H7 (cell line): ENCODE data around the gene MCUR1. TPM values are rescaled to one million over a fixed set of nuclear protein-coding genes. Genes with fewer than 3 reads are reported as not detected.
A peak's percentile ranks its signal among the peaks of the same experiment; 100 is the strongest.
"Not testable (repeated sequence)": the region's sequence is repeated elsewhere in the genome, so short reads cannot be mapped to it uniquely, and the experiment has no call there.

Experiments used
- DNase-seq: peaks from one replicate; pipeline ENCODE4 v3.0.0; 2012
- H3K27me3 ChIP-seq: 2 replicates; pipeline ENCODE4 v1.6.0; 2011; ENCODE audit warnings: mild to moderate bottlenecking, low read length; ENCODE audit not compliant: control insufficient read depth, insufficient read depth
- H3K36me3 ChIP-seq: replicated peaks from 2 replicates; pipeline ENCODE4 v1.5.1; 2011; ENCODE audit warnings: low read length; ENCODE audit not compliant: control insufficient read depth, insufficient read depth
- H3K4me3 ChIP-seq: 2 replicates; pipeline ENCODE4 v1.5.1; 2011; ENCODE audit warnings: low read depth, mild to moderate bottlenecking, control low read depth, low read length, moderate library complexity; ENCODE audit not compliant: insufficient read depth
- total RNA-seq: library from RNA; depleted of rRNA; stranded (reverse); fragments of >200 nt; shearing (Covaris generic); gene quantifications from 2 replicates; pipeline ENCODE4 v1.2.3, GENCODE V29; 2014

MCUR1 gene
- total RNA-seq, 1 experiment from 2014 or later: 16.0 TPM

DNA sequence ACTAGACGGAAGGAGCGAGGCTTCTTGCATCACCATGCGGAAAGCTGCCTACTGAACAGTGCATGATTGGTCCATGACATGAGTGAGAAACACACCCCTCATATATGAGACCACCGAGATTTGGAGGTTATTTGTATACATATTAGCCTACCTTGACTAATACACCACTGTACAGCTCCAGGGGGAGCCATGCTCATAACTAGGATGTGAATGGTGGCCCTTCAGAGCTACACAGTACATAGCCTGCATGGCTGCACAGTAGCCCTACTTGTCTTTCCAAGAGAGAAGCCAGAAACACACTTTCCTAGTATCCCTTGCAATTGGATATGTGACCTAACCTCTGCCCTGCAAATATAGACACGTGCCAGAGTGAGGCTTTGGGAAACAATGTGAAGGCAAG lies 21.8 kb upstream of the MCUR1 start:
- Histone ChIP-seq H3K27me3 (no peaks in the 10 kb centered on the region), H3K4me3 (no peak overlapping the region), H3K36me3 (no peaks in the 10 kb centered on the region)
- DNase-seq: no peak

DNA sequence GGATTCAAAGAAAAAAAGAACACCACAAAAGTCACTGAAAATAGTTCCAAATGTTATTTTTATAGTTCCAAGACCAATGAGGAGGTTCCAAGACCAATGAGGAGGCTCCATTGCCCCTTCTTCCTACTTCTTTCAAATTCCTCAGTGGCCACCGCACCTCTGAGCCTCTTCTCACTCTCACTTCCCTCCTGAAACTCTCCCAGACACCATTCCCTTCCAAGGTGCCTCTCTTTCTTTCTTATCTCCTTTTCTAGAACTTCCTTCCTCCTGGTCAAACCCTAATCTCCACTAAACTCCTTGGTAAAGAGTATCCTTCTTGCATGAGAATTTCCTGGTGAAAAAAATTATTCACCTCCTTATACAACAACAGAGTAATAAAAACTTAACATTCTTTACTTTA lies 20.4 kb upstream of the MCUR1 start:
- Histone ChIP-seq H3K27me3 (no peaks in the 10 kb centered on the region), H3K4me3 (no peak overlapping the region), H3K36me3 (no peaks in the 10 kb centered on the region)
- DNase-seq: no peak

DNA sequence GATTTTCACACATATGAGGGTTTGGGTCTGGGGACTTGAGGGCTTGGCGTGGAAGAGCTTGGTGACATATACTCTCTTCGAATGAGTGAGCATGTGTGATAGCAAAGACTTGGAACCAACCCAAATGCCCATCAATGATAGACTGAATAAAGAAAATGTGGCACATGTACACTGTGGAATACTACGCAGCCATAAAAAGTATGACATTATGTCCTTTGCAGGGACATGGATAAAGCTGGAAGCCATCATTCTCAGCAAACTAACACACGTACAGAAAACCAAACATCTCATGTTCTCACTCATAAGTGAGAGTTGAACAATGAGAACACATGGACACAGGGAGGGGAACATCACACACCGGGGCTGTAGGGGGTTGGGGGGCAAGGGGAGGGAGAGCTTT lies 19.7 kb upstream of the MCUR1 start:
- not testable (repeated sequence) for DNase-seq, H3K4me3 ChIP-seq, H3K27me3 ChIP-seq, H3K36me3 ChIP-seq

DNA sequence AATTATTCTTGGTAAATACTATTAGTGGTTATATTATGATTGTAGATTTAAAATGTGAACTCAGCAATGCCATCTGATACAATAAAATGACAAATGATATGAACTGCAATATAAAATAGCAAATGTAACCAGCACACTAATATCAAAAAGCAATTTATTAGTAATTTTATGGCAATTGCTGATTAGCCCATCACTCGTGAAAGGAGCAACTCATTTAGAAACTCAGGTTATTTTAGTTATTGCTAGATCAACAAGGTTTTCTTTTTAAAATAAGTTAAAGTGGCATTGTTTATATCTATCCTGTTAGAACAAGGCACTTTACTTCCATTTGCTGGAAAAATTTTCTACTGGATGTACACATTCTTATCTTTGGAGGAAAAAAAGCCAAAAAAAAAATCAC lies 18.4 kb upstream of the MCUR1 start:
- DNase-seq: no peak
- H3K4me3 ChIP-seq: no peak overlapping the region
- H3K27me3 ChIP-seq: no peaks in the 10 kb centered on the region
- H3K36me3 ChIP-seq: no peaks in the 10 kb centered on the region

DNA sequence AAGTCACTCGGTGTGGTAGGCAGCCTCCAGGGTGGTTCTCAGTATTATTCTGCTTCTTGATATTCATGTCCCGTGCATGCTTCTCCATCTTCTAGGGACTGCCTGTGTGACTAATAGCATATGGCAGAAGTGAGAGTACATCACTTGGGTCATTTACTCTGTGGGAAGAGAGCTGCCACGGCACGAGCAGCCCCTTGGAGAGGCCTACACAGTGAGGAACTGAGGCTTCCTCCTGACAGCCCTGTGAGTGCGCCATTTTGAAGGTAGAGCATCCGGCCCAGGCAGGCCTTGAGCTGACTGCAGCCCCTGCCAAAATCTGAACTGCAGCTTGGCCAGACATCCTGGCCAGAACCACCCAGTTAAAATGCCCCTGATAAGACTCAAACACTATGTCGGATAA lies 17.3 kb upstream of the MCUR1 start:
- no peak for DNase-seq
- Histone ChIP-seq H3K4me3 (no peak overlapping the region), H3K36me3 (no peaks in the 10 kb centered on the region), H3K27me3 (no peaks in the 10 kb centered on the region)

DNA sequence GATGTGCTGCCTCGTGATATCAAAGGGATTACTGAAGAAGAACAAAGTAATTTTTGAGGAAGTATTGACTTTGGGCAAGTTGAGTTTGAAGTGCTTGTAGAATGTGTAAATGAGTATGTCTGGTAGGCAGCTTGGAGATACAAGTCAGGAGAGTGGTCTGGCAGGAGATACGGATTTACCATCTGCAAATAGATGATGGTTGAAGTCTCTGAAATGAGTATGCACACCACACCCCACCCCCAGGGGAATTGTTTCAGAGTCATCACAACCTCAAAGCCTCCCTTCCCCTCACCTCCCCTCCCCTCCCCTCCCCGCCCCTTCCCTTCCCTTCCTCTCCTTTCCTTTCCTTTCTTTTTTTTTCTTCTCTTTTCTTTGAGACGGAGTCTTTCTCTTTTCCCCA lies 16.4 kb upstream of the MCUR1 start:
- H3K27me3 ChIP-seq: no peaks in the 10 kb centered on the region
- DNase-seq: no peak
- no peak overlapping the region for H3K4me3 ChIP-seq
- no peaks in the 10 kb centered on the region for H3K36me3 ChIP-seq

DNA sequence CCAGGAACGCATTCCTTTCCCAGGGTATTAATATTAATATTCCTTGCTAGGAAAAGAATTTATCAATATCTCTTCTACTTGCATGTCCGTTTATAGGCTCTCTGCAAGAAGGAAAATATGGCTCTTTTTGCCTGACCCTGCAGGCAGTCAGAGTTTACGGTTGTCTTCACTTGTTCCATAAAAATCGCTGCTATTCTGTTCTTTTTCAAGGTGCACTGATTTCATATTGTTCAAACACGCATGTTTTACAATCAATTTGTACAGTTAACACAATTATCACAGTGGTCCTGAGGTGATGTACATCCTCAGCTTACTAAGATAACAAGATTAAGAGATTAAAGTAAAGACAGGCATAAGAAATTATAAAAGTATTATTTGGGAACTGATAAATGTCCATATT lies 15.1 kb upstream of the MCUR1 start:
- H3K4me3 ChIP-seq, H3K36me3 ChIP-seq, H3K27me3 ChIP-seq, DNase-seq: not testable (repeated sequence)

DNA sequence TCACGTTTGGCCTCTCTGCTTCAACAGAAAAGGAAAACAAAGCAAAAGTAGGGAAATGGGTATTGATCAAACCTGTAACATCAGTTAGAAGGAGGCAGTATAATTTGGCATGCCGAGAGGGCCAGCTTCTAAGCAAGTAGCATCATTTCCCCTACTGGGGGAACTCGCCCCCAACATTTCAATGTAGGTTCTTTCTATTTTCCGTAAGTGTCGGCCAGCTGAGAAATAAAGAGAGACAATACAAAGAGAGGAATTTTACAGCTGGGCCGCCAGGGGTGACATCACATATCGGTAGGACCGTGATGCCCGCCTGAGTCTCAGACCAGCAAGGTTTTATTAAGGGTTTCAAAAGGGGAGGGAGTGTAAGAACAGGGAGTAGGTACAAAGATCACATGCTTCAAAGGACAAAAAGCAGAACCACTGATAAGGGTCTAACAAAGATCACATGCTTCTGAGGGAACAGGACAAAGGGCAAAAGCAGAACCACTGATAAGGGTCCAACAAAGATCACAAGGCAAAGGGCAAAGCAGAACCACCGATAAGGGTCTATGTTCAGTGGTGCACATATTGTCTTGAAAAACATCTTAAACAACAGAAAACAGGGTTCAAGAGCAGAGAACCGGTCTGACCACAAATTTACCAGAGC lies 14.4 kb upstream of the MCUR1 start:
- not testable (repeated sequence) for DNase-seq, H3K36me3 ChIP-seq, H3K27me3 ChIP-seq, H3K4me3 ChIP-seq

DNA sequence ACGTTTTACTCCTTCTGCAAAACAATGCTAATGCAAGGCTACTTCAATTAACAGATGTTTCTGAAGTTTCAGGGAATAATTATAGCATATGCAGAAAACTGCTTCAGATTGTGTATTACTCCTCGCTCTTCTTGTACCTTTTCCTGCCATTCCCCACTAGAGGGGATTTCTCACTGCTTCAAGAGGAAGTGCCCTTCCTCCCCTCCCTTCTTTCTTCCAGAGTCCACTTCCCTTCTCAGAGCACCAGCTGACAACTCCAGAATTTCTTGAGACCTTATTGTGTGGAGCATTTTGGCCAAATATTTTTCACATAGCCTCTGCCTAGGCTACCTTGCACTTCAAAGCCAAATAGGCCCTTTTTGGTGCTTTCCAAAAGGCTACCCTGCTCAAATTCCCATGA lies 12.7 kb upstream of the MCUR1 start:
- Histone ChIP-seq H3K36me3 (no peaks in the 10 kb centered on the region), H3K4me3 (no peak overlapping the region), H3K27me3 (no peaks in the 10 kb centered on the region)
- no peak for DNase-seq

DNA sequence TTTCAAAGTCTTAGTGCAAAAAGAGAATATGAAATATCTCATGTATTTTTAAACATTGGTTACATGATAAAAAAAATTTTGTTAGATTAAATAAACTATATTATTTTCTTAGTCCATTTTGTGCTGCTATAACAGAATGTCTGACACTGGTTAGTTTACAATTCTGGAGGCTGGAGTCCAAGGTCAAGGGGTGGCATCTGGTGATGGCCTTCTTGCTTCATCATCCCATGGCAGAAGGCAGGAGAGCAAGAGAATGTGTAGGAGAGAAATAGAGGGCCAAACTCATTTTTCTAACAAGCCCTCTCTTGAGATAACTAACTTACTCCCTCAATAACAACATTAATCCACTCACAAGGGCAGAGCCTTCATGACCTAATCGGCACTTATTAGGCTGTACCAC lies 11.5 kb upstream of the MCUR1 start:
- Histone ChIP-seq H3K36me3 (no peaks in the 10 kb centered on the region), H3K4me3 (no peak overlapping the region), H3K27me3 (no peaks in the 10 kb centered on the region)
- DNase-seq: no peak

DNA sequence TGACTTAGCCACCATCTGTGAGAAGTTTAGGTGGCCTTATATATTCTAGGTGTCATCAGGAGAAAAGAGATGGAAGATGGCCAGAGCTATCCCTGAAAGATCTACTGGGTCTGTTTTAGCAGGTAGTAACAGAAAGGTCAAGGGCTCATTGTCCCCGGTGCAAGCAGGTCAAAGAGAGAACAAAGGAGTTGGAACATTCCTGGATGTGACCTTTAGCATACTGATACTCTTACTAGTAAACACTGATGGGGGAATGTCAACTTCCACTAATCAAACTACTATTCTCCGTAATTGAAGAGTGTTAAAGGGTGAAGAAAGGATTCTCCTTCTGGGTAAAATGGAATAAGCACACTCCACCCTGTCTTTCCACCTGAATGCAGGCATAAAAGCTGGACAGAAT lies 4.0 kb upstream of the MCUR1 start:
- no peak overlapping the region for H3K4me3 ChIP-seq
- no peak for DNase-seq
- H3K27me3 ChIP-seq: no peaks in the 10 kb centered on the region
- no peaks in the 10 kb centered on the region for H3K36me3 ChIP-seq

DNA sequence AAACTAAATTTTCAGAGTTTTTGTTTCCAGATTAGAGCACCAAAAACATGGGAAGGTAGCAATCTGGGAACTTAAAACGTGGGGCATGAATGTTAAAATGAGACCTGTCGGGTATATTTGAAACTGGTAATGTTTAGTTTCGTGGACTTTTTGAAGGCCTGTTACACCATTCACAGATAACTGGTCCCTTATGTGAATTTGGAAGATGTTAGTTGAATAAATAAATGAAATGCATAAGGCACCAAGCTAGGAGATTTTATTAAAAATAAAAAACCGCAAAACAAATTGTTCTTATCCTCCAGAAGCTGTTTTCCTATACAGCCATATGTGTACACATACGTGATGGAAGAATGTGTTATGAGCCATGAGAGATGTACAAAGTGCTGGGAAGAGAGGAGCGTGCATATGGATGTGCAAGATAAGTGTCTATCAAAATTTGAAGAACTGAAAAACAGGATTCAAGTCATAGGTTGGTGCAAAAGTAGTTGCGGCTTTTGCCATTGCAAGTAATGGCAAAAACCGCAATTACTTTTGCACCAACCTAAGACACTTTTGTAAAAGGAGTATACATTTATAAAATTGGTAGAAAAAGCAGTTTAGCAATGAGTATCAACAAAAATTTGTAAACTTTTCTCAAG lies 700 bp upstream of the MCUR1 start:
- Histone ChIP-seq H3K27me3 (no peaks in the 10 kb centered on the region), H3K4me3 (peak overlapping the region; percentile 89), H3K36me3 (no peaks in the 10 kb centered on the region)
- DNase-seq: no peak

DNA sequence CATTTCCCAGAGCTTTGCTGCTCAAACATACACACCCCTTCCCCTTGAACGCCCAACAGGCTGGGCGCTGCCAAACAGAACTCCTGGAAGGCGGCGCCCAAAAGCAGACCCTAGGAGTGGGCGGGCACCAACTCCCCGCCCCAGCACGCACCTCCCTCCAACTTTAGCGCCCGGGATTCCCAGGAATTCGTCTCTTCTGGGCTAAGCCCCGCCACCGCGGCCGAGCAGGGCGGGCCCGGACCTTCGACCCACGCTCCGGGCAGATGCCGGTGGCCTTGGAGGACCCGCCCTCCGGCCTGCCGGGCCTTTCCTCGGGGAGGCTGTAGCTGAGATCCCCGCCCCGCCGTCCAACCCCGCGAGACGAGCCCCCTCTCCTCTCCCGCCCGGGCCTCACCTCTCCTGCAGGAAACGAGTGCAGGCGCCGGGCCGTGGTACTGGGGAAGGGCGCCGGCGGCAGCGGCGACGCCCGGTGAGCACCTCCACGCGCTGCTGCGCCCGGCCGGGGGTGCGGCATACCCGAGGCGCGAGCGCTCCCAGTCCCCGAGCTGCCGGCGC lies 659 bp downstream of the MCUR1 start:
- no peaks in the 10 kb centered on the region for H3K27me3 ChIP-seq
- peak; percentile 92 for DNase-seq
- H3K36me3 ChIP-seq: no peaks in the 10 kb centered on the region
- H3K4me3 ChIP-seq: peak overlapping the region; percentile 89

DNA sequence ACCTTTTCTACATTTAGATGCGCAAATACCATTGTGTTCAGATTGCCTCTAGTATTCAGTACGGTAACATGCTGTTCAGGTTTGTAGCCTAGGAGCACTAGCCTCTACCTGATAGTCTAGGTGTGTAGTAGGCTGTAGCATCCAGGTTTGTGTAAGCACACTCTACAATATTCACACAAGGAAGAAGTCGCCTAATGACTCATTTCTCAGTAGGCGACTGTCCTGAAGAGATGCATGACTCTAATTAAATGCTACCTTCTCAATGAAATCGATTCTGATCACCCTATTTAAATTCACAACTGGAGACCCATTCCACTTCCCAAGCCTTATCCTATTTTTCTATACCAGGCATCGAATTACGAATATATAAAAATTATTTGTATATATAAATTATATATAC lies 1.3 kb downstream of the MCUR1 start:
- DNase-seq: no peak
- Histone ChIP-seq H3K36me3 (no peaks in the 10 kb centered on the region), H3K27me3 (no peaks in the 10 kb centered on the region), H3K4me3 (no peak overlapping the region; the same call in 1 of the 2 replicates)

DNA sequence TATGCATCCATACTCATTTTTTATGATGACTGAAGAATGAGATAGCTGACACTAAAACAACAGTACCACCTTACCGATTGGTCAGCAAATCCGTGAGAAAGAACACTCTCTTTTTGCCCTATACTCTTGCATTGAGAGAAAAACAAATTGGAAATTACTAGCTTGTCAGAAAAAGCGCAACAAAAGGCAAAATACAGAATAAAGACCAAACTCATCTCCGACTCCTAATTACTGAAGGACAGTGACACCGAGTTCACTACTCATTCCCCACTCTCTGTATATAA lies 2.1 kb downstream of the MCUR1 start:
- Histone ChIP-seq H3K4me3 (no peak overlapping the region), H3K27me3 (no peaks in the 10 kb centered on the region), H3K36me3 (no peaks in the 10 kb centered on the region)
- no peak for DNase-seq
